Measurements from ENCODE around the gene BTK.

BTK gene

GRCh38 chrX:101368800-101369199, 17.2 kb downstream of the BTK start:
- H3K4me1 ChIP-seq: no peaks in the 10 kb centered on the region
- TF ChIP-seq CTCF (IDR thresholded peaks at IDR 0.05): no peak
- H3K9me3 ChIP-seq: no peaks in the 10 kb centered on the region
- DNase-seq: no peak
- H3K4me3 ChIP-seq: no peak overlapping the region
- H3K27me3 ChIP-seq: no peaks in the 10 kb centered on the region
- no peaks in the 10 kb centered on the region for H3K36me3 ChIP-seq
- no peak overlapping the region for H3K27ac ChIP-seq
- intact Hi-C loops (cut with DNase I; ENCODE audit: low total_unique reads): no loop called here

GRCh38 chrX:101365301-101365795, 20.6 kb downstream of the BTK start:
- Histone ChIP-seq H3K36me3 (no peaks in the 10 kb centered on the region), H3K9me3 (no peaks in the 10 kb centered on the region), H3K4me3 (no peak overlapping the region), H3K27me3 (no peaks in the 10 kb centered on the region), H3K4me1 (no peaks in the 10 kb centered on the region), H3K27ac (no peak overlapping the region)
- DNase-seq: no peak
- intact Hi-C loops (cut with DNase I; ENCODE audit: low total_unique reads): no loop called here
- TF ChIP-seq CTCF (IDR thresholded peaks at IDR 0.05): no peak

- Histone ChIP-seq H3K27me3 (no peaks in the 10 kb centered on the region), H3K36me3 (no peaks in the 10 kb centered on the region), H3K4me1 (no peaks in the 10 kb centered on the region), H3K27ac (no peak overlapping the region), H3K9me3 (no peaks in the 10 kb centered on the region), H3K4me3 (no peak overlapping the region)
- intact Hi-C loops (cut with DNase I; ENCODE audit: low total_unique reads): no loop called here
- no peak for DNase-seq
- TF ChIP-seq CTCF (IDR thresholded peaks at IDR 0.05): no peak
Measured at GRCh38 chrX:101362757-101363156, 23.2 kb downstream of the BTK start.

- no peak overlapping the region for H3K27ac ChIP-seq
- no peak for DNase-seq
- no peaks in the 10 kb centered on the region for H3K27me3 ChIP-seq
- no peaks in the 10 kb centered on the region for H3K9me3 ChIP-seq
- no peaks in the 10 kb centered on the region for H3K36me3 ChIP-seq
- no peaks in the 10 kb centered on the region for H3K4me1 ChIP-seq
- H3K4me3 ChIP-seq: no peak overlapping the region
- no peak for TF ChIP-seq CTCF (IDR thresholded peaks at IDR 0.05)
- intact Hi-C loops (cut with DNase I; ENCODE audit: low total_unique reads): no loop called here
Measured at GRCh38 chrX:101362116-101362515, 23.9 kb downstream of the BTK start.

- Histone ChIP-seq H3K27ac (no peak overlapping the region), H3K36me3 (no peaks in the 10 kb centered on the region), H3K9me3 (no peaks in the 10 kb centered on the region), H3K4me3 (no peak overlapping the region), H3K27me3 (no peaks in the 10 kb centered on the region), H3K4me1 (no peaks in the 10 kb centered on the region)
- intact Hi-C loops (cut with DNase I; ENCODE audit: low total_unique reads): no loop called here
- no peak for TF ChIP-seq CTCF (IDR thresholded peaks at IDR 0.05)
- DNase-seq: no peak
Measured at GRCh38 chrX:101360390-101360789, 25.6 kb downstream of the BTK start.

- intact Hi-C loops (cut with DNase I; ENCODE audit: low total_unique reads): no loop called here
- Histone ChIP-seq H3K4me3 (no peak overlapping the region), H3K9me3 (no peaks in the 10 kb centered on the region), H3K4me1 (no peaks in the 10 kb centered on the region), H3K27me3 (no peaks in the 10 kb centered on the region), H3K36me3 (no peaks in the 10 kb centered on the region), H3K27ac (no peak overlapping the region)
- no peak for TF ChIP-seq CTCF (IDR thresholded peaks at IDR 0.05)
- DNase-seq: no peak
Measured at GRCh38 chrX:101359966-101360365, 26.0 kb downstream of the BTK start.
